Keratinocyte (primary cell): ENCODE results near the gene CD28. TPM values are rescaled to one million over a fixed set of nuclear protein-coding genes. Genes with fewer than 3 reads are reported as not detected.

Experiments used
- DNase-seq: peaks from one replicate; pipeline ENCODE4 v3.0.0-alpha.2; 2011; ENCODE audit warnings: low read depth, missing footprints, low spot score
- FAIRE-seq: peaks from 2 replicates; lab custom pipeline; 2011; peaks lifted over from hg19 to GRCh38; lab: Jason Lieb, UNC
- H2AFZ ChIP-seq: 2 replicates; pipeline ENCODE4 v1.6.0; 2012; ENCODE audit warnings: low read length, control low read depth, inconsistent platforms; ENCODE audit not compliant: control insufficient read depth
- H3K27ac ChIP-seq: 2 replicates; pipeline ENCODE4 v1.5.1; 2011; ENCODE audit warnings: low read length; ENCODE audit not compliant: control insufficient read depth, insufficient read depth
- H3K27me3 ChIP-seq: 3 replicates; pipeline ENCODE4 v1.6.0; 2011; ENCODE audit warnings: low read length; ENCODE audit not compliant: control insufficient read depth, insufficient read depth; ENCODE audit errors: extremely low read depth
- H3K36me3 ChIP-seq, 2 experiments: 2 replicates in 1 of 2; 3 replicates in 1 of 2; pipeline ENCODE4 v1.5.1; 2011; ENCODE audit warnings: low read length in 2 of 2, mild to moderate bottlenecking in 1 of 2; ENCODE audit not compliant: control insufficient read depth in 2 of 2, insufficient read depth in 2 of 2; ENCODE audit errors: extremely low read depth in 1 of 2
- H3K4me1 ChIP-seq: 3 replicates; pipeline ENCODE4 v1.5.1; 2011; ENCODE audit warnings: low read length; ENCODE audit not compliant: control insufficient read depth, insufficient read depth; ENCODE audit errors: extremely low read depth
- H3K4me2 ChIP-seq: 3 replicates; pipeline ENCODE4 v1.6.0; 2011; ENCODE audit warnings: low read depth, low read length; ENCODE audit not compliant: control insufficient read depth, insufficient read depth; ENCODE audit errors: extremely low read depth
- H3K4me3 ChIP-seq, 3 experiments: fragments of 200-600 bp in 1 of 3; sonication (generic) in 1 of 3; 2 replicates in 2 of 3; 3 replicates in 1 of 3; pipeline ENCODE4 v1.5.1; 2011 to 2016; ENCODE audit warnings: low read length in 3 of 3, mild to moderate bottlenecking in 3 of 3, control low read depth in 2 of 3, inconsistent platforms in 1 of 3, low read depth in 1 of 3, mixed read lengths in 1 of 3, mixed run types in 1 of 3, moderate library complexity in 1 of 3; ENCODE audit not compliant: control insufficient read depth in 2 of 3, insufficient read depth in 2 of 3; ENCODE audit errors: extremely low read depth in 1 of 3
- H3K79me2 ChIP-seq: 2 replicates; pipeline ENCODE4 v1.6.0; 2012; ENCODE audit warnings: low read length; ENCODE audit not compliant: control insufficient read depth, insufficient read depth
- H3K9ac ChIP-seq: 3 replicates; pipeline ENCODE4 v1.6.0; 2011; ENCODE audit warnings: low read length; ENCODE audit not compliant: control insufficient read depth, insufficient read depth; ENCODE audit errors: extremely low read depth
- H3K9me1 ChIP-seq: 3 replicates; pipeline ENCODE4 v1.6.0; 2011; ENCODE audit warnings: low read length; ENCODE audit not compliant: control insufficient read depth, insufficient read depth; ENCODE audit errors: extremely low read depth
- H3K9me3 ChIP-seq: 2 replicates; pipeline ENCODE4 v1.5.1; 2012; ENCODE audit warnings: low read depth, low read length; ENCODE audit not compliant: control insufficient read depth
- H4K20me1 ChIP-seq: 3 replicates; pipeline ENCODE4 v1.6.0; 2011; ENCODE audit warnings: low read length; ENCODE audit not compliant: control insufficient read depth, insufficient read depth; ENCODE audit errors: extremely low read depth
- EZH2 ChIP-seq: IDR thresholded peaks from one replicate; pipeline ENCODE4 v1.6.1; 2012; ENCODE audit warnings: inconsistent platforms, mild to moderate bottlenecking, low read length, moderate library complexity
- dilution Hi-C: fragments of 300-500 bp; cut with MboI; formaldehyde crosslinking; loops from one replicate; pipeline ENCODE4 v1.7.0; 2020; ENCODE audit warnings: low sequenced_read_pairs; ENCODE audit not compliant: extremely low pct_ligation_motif_present
- polyA plus RNA-seq, 5 experiments: library from polyadenylated mRNA; depleted of rRNA in 3 of 5; stranded (reverse) in 3 of 5; stranded (forward) in 1 of 5; unstranded in 1 of 5; fragments of >200 nt; gene quantifications; 1 replicate in 1 of 5; 2 replicates in 3 of 5; 3 replicates in 1 of 5; pipeline versions ENCODE4 v1.2.1 to v1.2.3, GENCODE V29; 2011 to 2012; ENCODE audit warnings: missing spikeins in 2 of 5, low read depth in 1 of 5, low replicate concordance in 1 of 5
- TF ChIP-seq, protein P1 (sequence below), 3 experiments: IDR thresholded peaks in 1 of 3; conservative IDR thresholded peaks in 1 of 3; optimal IDR thresholded peaks in 1 of 3; 2 replicates in 2 of 3; 3 replicates in 1 of 3; pipeline versions ENCODE3 to v1.5.1; 2011; ENCODE audit warnings: low read length in 3 of 3, mild to moderate bottlenecking in 3 of 3, moderate library complexity in 2 of 3, control low read depth in 1 of 3, inconsistent platforms in 1 of 3; ENCODE audit not compliant: insufficient read depth in 2 of 3; ENCODE audit errors: extremely low read depth in 1 of 3

CD28 gene
- polyA plus RNA-seq, 1 donor (not counting 4 experiments of a cell fraction or from before 2014, with no cell fraction given): 0.01 TPM

DNA sequence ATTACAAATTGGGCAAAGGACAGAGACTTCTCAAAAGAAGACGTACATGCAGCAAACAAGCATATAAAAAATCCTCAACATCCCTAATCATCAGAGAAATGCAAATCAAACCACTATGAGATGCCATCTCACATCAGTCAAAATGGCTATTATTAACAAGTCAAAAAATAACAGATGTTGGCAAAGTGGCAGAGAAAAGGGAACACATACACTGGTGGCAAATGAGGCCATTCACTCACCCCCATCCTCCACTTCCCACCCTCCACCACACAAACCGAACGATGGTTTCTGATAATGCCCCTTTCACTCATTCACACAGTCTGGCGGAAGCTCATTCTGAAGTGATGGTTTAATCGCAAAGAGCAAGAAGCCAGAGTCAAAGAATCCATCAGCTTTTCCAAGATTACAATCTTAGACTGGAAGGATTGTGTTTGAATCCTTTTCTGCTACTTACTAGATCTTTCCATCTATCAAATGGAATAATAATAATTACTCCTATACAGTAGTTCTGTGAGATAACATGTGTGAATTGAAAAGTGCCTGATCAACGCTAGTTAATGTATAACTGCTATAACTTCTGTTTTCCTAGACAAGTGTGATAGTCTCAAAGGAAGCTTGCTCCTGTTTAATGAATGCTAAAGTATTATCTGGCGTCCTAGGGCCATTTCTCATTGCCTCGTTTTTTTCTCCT lies 16.9 kb upstream of the CD28 start:
- no peak overlapping the region for H3K27ac ChIP-seq
- H3K9ac ChIP-seq: no peak overlapping the region
- H3K9me3 ChIP-seq: no peaks in the 10 kb centered on the region
- no peaks in the 10 kb centered on the region for H3K27me3 ChIP-seq
- H3K4me2 ChIP-seq: no peak overlapping the region
- TF ChIP-seq, protein P1, sequence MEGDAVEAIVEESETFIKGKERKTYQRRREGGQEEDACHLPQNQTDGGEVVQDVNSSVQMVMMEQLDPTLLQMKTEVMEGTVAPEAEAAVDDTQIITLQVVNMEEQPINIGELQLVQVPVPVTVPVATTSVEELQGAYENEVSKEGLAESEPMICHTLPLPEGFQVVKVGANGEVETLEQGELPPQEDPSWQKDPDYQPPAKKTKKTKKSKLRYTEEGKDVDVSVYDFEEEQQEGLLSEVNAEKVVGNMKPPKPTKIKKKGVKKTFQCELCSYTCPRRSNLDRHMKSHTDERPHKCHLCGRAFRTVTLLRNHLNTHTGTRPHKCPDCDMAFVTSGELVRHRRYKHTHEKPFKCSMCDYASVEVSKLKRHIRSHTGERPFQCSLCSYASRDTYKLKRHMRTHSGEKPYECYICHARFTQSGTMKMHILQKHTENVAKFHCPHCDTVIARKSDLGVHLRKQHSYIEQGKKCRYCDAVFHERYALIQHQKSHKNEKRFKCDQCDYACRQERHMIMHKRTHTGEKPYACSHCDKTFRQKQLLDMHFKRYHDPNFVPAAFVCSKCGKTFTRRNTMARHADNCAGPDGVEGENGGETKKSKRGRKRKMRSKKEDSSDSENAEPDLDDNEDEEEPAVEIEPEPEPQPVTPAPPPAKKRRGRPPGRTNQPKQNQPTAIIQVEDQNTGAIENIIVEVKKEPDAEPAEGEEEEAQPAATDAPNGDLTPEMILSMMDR (optimal IDR thresholded peaks at IDR 0.05 in 1 of 3, IDR thresholded peaks at IDR 0.05 in 1 of 3, conservative IDR thresholded peaks at IDR 0.05 in 1 of 3; ENCODE audit: extremely low read depth in 1 of 3, insufficient read depth in 2 of 3, low read length in 3 of 3): no peak
- TF ChIP-seq EZH2: no peak
- H3K36me3 ChIP-seq: no peaks in the 10 kb centered on the region
- FAIRE-seq (no peak), DNase-seq (no peak)
- dilution Hi-C loops: no loop called here
- H2AFZ ChIP-seq: no peak overlapping the region
- H3K79me2 ChIP-seq: no peaks in the 10 kb centered on the region
- peaks cover 32% of the 10 kb centered on the region for H3K4me1 ChIP-seq
- H3K9me1 ChIP-seq: no peaks in the 10 kb centered on the region
- no peaks in the 10 kb centered on the region for H4K20me1 ChIP-seq
- no peak overlapping the region for H3K4me3 ChIP-seq

DNA sequence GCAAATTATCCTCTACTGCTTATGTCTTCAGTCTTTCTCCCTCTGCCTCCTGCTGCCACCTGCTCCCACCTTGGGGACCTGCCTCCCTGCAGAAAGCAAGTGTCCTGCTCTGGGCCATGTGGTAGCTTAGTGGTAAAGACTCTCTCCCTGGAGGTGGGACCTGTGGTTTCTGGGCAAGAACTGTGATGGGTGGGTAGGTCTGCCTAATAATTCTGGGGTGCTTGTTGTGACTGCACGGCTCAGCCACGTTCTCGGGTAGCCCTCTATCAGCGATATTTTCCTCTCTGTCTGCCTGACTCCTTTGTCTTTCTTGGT lies 16.4 kb upstream of the CD28 start:
- FAIRE-seq: no peak
- no peak overlapping the region for H3K4me3 ChIP-seq
- no peak for DNase-seq
- H3K4me1 ChIP-seq: peaks cover 27% of the 10 kb centered on the region
- no peaks in the 10 kb centered on the region for H3K27me3 ChIP-seq
- H3K9me1 ChIP-seq: no peaks in the 10 kb centered on the region
- H4K20me1 ChIP-seq: no peaks in the 10 kb centered on the region
- H3K9me3 ChIP-seq: no peaks in the 10 kb centered on the region
- no peak overlapping the region for H3K4me2 ChIP-seq
- TF ChIP-seq, protein P1 (optimal IDR thresholded peaks at IDR 0.05 in 1 of 3, IDR thresholded peaks at IDR 0.05 in 1 of 3, conservative IDR thresholded peaks at IDR 0.05 in 1 of 3; ENCODE audit: extremely low read depth in 1 of 3, insufficient read depth in 2 of 3, low read length in 3 of 3): no peak
- no peak for TF ChIP-seq EZH2
- no peaks in the 10 kb centered on the region for H3K79me2 ChIP-seq
- dilution Hi-C loops: no loop called here
- no peaks in the 10 kb centered on the region for H3K36me3 ChIP-seq
- no peak overlapping the region for H3K27ac ChIP-seq
- no peak overlapping the region for H2AFZ ChIP-seq
- no peak overlapping the region for H3K9ac ChIP-seq
